Neural cell (in vitro differentiated cells): ENCODE results near the gene TDRD10. TPM values are rescaled to one million over a fixed set of nuclear protein-coding genes. Genes with fewer than 3 reads are reported as not detected.

Experiments
- polyA plus RNA-seq: library from polyadenylated mRNA; depleted of rRNA; stranded (reverse); fragments of >200 nt; gene quantifications from 2 replicates; pipeline ENCODE4 v1.2.3, GENCODE V29; 2014

The TDRD10 gene
- polyA plus RNA-seq, 1 donor from 2014 or later, result not detected

Other genes with a start within 250 kb of the TDRD10 start
- gene HAX1, start 229.6 kb upstream of the TDRD10 start, polyA plus RNA-seq, result 126 and 155 TPM in 2 replicates
- gene AQP10, start 181.1 kb upstream of the TDRD10 start, polyA plus RNA-seq, result not detected in 2 replicates
- 71.3 and 86.9 TPM in 2 replicates for gene ATP8B2, start 176.7 kb upstream of the TDRD10 start, polyA plus RNA-seq
- not detected in 2 replicates for gene IL6R, start 96.9 kb upstream of the TDRD10 start, polyA plus RNA-seq
- gene SHE, start 193 bp downstream of the TDRD10 start, polyA plus RNA-seq, result 0.04 TPM in 1 of 2 replicates, not detected in the other
- gene UBE2Q1, start 56.4 kb downstream of the TDRD10 start, polyA plus RNA-seq, result 61.1 and 103 TPM in 2 replicates
- gene CHRNB2, start 65.6 kb downstream of the TDRD10 start, polyA plus RNA-seq, result 15.5 and 18.2 TPM in 2 replicates
- 51.4 and 59.3 TPM in 2 replicates for gene ADAR, start 106.0 kb downstream of the TDRD10 start, polyA plus RNA-seq